GM18870 (cell line): ENCODE data around the gene POLD4.
"Not testable (repeated sequence)": the region's sequence is repeated elsewhere in the genome, so short reads cannot be mapped to it uniquely, and the experiment has no call there.

Source experiments
- ATAC-seq: cut with Tn5 transposase; IDR thresholded peaks from one replicate; pipeline ENCODE4 v1.9.1; 2021; ENCODE audit warnings: moderate library complexity; ENCODE audit not compliant: unreplicated experiment

The POLD4 gene

DNA sequence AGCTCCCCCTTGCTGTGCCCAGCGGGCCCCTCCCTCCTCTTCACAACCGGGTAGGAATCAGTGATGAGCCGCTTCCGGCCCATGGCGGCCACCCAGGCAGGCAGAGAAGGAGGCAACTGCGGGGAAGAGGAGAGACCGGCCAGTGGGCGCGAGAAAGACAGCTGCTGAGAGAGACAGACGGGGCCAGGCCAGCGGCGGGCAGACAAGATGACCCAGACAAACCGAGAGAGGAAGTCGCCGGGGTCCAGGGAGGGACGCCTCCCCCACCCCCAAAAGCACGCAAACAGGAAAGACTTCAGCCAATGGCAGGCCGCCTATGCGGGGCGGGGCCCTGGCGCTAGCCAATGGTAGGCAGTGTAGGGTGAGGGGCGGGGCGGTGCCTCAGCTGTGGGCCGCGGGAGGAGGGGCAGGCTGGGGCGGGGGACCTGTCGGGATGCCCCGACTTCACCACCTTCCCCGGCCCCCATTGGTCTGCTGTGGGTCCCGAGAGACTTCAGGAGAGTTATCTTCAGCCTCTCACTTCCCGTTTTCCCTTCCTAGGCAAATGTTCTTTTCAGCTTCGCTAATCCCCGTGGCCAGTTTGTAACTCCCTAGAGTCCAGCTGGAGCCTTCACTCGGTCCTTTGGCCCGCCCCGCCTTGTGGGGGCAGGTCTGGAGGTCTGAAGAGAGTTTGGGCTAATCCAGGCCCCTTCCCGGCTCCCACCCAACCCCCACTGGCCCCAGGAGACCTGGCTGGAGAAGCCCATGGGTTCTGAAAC, at the start of gene POLD4:
Gene POLD4 (minus strand): TSS at position 230 of the 758 bp plus-strand sequence. CDS start 147 bp downstream, at position 83.
- peak; percentile 71 for ATAC-seq

DNA sequence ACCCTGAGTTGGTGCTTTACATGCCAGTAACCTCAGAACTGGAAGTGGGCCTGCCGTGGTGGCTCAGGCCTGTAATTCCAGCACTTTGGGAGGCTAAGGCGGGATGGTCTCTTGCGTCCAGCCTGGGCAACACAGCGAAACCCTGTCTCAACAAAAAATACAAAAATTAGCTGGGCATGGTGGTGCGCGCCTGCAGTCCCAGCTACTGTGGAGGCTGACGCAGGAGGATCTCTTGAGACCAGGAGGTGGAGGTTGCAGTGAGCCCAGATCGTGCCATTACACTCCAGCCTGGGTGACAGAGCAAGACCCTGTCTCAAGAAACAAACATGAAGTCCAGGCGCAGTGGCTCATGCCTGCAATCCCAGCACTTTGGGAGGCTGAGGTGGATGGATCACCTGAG, 49.7 kb upstream of the POLD4 start:
- ATAC-seq, result not testable (repeated sequence)

DNA sequence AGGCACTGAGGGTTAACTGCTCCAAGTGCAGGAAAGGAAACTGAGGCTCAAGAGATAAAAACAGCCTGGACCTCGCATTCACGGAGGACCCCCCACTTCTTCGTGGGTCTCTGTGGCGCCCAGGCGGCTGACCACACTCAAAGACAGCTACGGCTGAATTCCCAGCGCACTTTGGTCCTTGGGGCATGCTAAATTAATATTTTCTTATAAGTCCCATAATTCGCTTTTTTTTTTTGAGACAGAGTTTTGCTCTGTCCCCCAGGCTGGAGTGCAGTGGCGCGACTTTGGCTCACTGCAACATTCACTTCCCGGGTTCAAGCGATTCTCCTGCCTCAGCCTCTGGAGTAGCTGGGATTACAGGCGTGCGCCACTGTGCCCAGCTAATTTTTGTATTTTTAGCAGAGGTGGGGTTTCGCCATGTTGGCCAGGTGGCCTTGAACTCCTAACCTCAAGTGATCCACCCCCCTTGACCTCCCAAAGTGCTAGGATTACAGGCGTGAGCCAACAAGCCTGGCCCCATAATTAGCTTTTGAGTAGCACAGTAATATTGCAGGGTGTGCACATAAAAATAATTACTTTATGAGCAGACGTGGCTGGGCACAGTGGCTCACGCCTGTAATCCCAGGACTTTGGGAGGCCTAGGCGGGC, 49.0 kb upstream of the POLD4 start:
- not testable (repeated sequence) for ATAC-seq

DNA sequence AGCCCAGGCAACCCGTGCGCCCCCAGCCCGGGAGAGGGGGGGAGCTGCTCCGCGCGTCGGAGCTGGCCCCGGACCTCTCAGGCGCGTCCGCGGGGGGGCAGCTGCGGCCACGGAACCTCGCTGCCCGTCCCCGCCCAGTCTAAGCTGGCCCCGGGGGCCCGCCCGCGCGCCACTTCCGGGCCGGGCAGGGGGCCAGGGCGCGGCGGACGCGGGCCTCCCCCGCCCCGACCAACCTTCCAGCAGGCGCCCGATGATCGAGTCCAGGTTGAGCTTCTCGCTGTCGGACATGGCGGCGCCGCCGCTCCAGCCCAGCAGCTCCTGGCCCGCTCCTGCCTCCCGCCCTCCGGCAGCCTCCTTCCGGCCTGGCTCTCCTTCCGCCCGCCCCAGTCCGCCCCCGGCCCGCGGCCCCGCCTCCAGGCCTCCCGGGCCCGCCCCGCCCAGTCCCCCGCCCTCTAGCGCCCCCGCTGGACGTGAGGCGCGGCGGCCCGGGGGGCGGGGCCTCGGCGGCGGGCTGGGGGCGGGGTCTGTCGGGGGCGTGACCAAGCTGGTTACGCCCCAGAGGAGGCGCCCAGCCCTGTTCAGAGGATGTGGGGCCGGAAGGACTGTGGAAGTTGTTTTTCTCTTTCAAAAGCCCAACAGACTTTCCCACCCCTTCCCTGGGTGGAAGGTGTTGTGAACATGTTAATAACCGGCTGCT, 48.3 kb upstream of the POLD4 start, which contains the start of gene PPP1CA:
Gene PPP1CA (minus strand): TSS at position 364 of the 697 bp plus-strand sequence. CDS start 76 bp downstream, at position 288.
- no peak for ATAC-seq

DNA sequence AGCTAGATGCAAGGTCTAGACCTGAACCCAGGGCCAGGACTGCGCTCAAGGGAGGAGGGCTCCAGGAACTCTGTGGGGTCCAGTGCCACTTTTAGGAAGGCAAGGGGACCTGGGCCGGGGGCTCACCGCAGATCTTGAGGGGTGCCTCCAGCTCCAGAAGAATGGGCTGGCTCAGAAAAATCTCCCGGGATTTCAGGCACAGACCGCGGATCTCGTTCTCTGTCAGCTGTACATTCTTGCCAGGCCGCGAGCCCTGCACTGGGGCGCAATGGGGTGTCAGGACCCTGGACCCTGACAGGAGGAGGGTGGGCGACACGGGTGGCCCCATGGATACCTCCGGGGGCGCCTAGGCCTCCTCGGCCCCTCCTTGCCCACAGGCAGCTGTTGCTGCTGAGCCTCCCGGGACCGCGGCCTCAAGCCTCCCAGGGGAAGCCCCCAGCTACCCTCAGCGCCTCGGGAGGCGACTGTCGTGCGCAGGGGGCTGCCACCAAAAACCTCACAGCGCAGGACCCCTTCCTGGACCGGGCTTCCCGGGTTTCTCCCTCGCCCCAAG, 47.7 kb upstream of the POLD4 start:
- ATAC-seq, result no peak

DNA sequence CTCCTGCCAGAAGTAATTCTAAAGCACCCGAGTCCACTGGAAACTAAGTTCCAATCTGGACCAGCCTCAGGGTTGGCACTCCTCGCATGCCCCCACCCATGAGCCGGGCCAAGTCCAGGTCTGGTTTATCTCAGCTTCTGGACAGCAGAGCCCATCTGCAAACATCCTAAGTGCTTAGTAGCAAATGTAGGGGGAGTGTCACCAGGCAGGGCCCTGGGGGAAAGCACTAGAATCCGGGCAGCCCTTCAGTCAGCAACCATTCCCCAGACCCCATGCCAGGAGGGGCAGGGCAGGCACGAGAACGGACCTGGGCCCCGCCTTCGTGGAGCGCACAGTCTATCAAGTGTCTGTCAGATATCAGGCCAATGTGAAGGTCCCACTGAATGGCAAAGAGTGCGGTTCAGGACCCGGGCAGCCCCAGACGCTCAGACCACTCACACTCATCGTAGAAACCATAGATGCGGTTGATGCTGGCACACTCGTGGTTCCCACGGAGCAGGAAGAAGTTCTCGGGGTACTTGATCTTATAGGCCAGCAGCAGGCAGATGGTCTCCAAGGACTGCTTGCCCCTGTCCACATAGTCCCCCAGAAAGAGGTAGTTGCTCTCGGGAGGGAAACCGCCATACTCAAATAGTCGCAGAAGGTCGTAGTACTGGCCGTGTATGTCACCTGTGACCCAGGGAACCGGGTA, 47.0 kb upstream of the POLD4 start:
- no peak for ATAC-seq

DNA sequence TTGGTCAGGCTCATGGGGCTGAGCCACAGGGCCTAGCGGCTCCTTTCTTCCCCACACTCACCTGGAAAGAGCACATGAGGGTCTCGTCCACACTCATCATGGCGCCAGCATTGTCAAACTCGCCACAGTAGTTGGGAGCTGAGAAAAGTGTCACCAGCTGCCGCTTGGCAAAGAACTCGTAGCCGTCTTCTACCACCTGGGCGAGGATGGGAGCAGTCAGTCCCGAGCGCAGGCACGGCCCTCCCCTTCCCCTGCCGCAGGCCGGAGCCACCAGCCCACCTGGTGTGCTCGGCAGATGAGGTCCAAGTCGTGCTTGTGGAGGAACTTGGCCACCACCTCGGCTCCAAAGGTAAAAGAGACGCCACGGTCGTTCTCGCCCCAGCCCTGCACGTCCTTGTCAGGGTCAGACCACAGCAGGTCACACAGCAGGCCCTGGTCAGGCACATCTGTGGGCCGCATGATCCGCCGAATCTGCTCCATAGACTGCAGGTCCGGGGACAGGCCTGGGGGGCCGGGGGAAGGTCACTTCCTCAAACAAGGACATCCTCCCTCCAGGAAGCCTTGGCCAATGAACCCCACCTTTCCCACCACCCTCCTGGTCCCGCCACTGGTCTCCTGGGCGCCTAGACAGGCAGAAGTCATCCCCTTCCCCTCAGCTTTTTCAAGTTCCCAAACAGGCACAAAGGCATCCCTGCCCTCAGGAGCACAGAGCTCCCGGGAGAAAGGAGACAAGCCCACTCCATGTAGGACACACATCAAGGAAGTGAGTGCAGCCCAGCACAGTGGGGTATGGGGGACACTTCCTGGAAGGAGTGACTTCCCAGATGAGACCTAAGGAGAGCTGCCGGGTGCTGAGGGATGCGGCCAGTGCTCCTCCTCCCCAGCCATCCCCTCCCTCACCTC, 45.6 kb upstream of the POLD4 start:
- no peak for ATAC-seq

DNA sequence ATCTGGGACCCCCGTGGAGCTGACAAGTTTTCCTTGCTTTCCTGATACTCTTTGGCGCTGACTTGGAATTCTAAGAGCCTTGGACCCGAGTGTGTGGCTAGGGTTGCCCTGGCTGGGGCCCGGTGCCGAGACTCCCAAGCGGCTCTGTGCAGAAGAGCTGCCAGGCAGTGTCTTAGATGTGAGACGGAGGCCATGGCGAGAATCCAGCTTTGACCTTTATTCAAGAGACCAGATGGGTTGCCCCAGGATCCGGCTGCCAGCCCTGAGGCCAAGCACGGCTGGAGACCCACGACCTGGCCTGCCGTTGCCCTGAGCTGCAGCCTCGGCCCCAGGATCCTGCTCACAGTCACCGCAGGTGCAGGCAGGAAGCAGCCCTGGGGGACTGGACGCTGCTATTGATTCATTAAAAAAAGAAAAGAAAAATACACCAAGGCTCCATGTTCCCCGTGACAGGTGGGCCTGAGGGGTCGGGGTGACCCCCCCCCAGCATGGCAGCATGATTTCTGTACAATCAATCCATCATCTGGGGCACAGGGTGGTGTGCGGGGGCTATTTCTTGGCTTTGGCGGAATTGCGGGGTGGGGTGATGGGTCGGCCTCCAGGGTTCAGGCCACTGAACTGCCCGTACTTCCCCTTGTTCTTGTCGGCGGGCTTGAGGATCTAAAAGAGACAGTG, 44.8 kb upstream of the POLD4 start:
- no peak for ATAC-seq

DNA sequence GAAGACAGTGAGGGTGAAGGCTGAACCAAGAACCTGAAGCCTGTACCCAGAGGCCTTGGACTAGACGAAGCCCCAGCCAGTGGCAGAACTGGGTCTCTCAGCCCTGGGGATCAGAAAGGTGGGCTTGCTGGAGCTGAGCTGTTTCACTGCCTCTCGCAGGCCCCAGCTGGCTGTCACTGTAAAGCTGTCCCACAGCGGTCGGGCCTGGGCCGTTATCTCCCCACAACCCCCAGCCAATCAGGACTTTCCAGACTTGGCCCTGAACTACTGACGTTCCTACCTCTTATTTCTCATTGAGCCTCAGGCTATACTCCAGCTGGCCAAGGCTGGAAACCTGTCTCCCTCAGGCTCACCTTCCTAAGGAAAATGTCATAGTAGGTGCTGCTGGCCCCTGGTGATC, 44.2 kb upstream of the POLD4 start:
- ATAC-seq, result no peak

DNA sequence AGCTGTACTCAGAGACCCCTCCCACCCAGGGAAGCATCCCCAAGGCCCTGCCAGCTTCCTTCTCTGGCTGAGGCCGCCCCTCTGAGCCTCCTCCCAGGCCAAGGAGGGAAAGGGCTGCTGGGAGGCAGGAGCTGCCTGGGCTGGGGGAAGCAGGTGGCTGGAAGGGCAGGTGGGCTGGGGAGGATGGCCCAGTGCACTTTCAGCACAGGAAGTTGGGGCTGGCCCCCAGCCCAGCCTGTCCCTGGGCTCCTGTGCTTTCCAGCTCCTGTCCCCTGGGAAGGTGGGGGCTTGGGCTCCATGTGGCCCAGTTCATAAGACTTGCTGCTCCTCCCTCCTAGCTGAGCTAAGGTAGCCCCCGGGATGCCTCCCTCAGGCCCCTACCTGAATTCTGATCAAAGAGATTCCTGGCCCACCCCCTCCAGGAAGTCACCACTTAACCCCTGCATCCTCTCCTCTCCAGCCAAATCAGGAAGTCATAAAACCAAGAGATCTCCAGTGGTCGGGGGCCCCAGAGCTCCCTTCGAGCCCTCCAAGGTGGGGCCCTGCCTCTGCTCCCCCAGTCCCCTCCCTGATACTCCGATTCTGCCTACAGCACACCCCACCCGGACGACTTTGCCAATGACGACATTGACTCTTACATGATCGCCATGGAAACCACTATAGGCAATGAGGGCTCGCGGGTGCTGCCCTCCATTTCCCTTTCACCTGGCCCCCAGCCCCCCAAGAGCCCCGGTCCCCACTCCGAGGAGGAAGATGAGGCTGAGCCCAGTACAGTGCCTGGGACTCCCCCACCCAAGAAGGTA, 43.4 kb upstream of the POLD4 start:
- ATAC-seq, result no peak

DNA sequence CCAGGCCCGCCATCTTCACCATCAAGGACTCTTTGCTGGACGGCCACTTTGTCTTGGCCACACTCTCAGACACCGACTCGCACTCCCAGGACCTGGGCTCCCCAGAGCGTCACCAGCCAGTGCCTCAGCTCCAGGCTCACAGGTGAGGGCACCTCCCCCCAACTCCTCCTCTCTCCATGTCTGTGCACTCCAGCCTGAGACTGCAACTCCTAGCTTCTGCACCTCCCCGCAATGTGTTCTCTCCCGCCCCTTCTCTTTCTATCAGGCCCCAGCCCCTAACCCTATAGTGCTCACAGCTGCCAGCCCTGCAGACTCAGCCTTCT, 42.9 kb upstream of the POLD4 start:
- no peak for ATAC-seq

DNA sequence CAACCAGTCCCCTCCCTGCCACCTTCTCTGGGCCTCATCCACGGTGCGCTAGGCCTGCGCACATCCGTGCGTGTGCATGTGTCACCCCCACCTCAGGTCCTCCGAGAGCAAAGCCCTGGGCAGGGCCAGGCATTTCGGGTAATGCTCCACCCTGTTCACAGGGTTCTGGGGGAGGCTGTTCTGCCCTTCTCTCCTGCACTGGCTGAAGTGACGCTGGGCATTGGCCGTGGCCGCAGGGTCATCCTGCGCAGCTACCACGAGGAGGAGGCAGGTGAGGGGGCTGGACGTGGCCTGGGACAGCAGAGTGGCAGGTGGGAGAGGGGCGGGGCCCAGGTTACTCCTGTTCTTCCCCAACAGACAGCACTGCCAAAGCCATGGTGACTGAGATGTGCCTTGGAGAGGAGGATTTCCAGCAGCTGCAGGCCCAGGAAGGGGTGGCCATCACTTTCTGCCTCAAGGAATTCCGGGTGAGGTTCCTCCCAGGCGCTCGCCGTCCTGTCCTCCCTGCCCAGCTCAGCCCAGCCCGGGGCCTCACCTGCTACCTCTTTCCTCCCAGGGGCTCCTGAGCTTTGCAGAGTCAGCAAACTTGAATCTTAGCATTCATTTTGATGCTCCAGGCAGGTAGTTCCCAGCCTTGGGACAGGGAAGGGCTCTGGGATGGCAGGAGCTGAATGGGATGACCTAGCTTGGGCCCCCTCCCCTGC, 42.4 kb upstream of the POLD4 start:
- ATAC-seq, result no peak

DNA sequence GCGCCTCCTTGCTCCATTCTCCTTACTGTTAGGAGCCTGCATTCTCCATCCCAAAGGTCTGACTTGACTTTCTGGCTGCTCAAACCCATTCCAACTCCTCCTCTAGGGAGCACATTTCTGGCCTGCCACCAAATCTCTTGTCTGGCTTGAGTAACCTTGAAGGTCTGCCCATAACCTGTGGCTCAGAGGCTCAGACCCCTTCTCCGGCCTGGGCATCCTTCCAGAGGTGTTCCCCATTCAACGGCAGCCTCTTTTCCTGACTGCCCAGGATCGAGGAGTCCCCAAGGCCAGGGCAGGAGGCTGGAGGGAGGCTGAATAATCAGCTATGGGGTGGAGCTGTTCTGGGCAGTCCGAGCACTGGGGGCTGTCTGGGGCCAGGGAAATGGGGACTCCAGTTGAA, 40.6 kb upstream of the POLD4 start:
- ATAC-seq, result no peak

DNA sequence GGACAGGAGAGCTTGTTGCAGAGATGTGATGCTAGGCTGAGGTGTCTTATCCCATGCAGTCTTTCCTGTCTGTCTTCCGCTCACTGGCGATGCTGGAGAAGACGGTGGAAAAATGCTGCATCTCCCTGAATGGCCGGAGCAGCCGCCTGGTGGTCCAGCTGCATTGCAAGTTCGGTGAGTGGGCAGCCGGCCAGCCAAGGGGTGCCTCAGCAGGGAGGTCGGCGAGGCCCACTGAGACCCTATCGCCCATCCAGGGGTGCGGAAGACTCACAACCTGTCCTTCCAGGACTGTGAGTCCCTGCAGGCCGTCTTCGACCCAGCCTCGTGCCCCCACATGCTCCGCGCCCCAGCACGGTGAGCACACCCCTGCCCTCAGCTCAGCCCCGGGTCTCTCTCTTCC, 40.1 kb upstream of the POLD4 start:
- no peak for ATAC-seq

DNA sequence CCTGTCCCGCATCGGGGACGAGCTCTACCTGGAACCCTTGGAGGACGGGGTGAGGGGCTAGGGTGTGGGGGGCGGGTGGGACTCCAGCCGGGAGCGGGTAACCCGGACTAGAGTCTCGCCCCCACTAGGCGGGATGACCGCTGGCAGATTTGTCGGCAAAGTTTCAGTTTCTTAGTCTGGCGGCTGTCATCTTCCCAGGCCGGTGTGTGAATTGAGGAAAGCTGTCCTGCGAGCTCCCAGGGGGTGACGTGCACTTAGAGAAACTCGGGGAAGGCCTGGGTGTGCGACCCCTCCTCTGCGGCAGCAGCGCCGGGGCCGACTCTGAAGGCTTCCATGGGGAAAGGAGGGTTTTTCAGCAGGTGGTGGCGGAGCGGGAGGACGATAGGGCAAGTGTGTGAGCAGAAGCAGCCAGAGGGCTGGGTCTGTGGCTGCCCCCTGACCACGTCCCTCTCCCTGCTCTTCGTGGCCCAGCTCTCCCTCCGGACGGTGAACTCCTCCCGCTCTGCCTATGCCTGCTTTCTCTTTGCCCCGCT, 38.9 kb upstream of the POLD4 start:
- ATAC-seq, result no peak

DNA sequence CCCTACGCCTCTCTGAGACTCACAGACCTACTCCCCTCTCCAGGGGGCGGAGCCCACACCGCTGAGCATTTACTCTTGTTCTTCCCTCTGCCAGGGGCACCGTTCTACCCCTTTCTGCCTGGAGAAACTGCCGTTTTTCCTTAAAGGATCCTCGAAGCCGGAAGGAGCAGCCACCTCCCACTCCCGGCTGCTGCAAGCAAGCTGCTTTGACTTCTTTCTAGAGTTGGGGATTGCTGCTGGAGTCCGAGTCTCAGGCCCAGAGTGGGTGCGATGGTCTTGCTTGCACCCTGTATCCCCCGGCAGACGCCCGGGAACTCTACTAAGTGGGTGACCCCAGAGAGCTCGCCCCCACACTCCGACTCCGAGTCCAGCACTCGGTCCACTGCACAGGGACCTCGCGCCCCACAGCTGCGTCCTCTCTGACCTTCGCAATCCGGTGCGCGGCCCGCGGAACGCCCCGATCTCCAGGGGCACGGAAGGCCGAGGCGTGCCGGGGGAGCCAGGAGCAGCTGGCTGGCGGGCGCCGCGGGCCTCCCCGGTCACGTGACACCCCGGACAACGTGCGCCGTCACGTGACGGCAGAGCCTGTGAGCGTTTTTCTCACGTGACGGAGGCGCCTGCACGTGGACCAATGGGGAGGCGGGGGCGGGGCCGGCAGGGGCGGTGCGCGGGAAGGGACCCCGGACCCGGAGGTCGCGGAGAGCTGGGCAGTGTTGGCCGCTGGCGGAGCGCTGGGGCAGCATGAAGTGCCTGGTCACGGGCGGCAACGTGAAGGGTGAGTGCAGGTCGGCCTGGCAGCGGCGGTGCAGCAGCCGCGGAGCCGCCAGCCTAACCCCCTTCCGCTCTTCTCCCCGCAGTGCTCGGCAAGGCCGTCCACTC, 38.2 kb upstream of the POLD4 start, which contains the start of gene RAD9A:
Gene RAD9A (plus strand): TSS at position 683 of the 879 bp plus-strand sequence. CDS start 59 bp downstream, at position 742.
- ATAC-seq, result no peak

DNA sequence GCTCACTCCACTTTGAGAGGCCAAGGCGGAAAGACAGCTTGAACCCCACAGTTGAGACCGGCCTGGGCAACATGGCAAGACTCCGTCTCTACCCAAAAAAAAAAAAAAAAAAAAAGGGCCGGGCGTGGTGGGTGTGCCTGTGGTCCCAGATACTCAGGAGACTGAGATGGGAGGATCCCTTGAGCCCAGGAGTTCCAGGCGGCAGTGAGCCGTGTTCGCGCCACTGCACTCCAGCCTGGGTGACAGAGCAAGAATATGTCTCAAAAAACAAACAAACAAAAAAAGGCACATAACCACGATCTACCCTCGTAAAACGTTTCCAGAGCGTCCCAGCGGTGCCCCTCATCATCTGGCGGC, 37.6 kb upstream of the POLD4 start:
- no peak for ATAC-seq
